Bronchial epithelial cell (primary cell): ENCODE results near the gene CCDC28B. TPM values are rescaled to one million over a fixed set of nuclear protein-coding genes. Genes with fewer than 3 reads are reported as not detected.
A peak's percentile ranks its signal among the peaks of the same experiment; 100 is the strongest.

ENCODE experiments used
- DNase-seq: peaks from one replicate; pipeline ENCODE4 v3.0.0-alpha.2; 2010; ENCODE audit warnings: low read depth
- FAIRE-seq: peaks from 2 replicates; lab custom pipeline; 2011; peaks lifted over from hg19 to GRCh38; lab: Jason Lieb, UNC
- H3K27me3 ChIP-seq: 2 replicates; pipeline ENCODE4 v1.5.1; 2011; ENCODE audit warnings: low read length; ENCODE audit not compliant: control insufficient read depth, insufficient read depth
- H3K36me3 ChIP-seq: 2 replicates; pipeline ENCODE4 v1.5.1; 2011; ENCODE audit warnings: low read length; ENCODE audit not compliant: control insufficient read depth, insufficient read depth
- H3K4me3 ChIP-seq: 2 replicates; pipeline ENCODE4 v1.5.1; 2011; ENCODE audit warnings: mild to moderate bottlenecking, low read depth, low read length, control low read depth
- total RNA-seq: library from RNA; depleted of rRNA; stranded (reverse); fragments of >200 nt; gene quantifications from 2 replicates; pipeline ENCODE4 v1.2.1, GENCODE V29; 2014
- TF ChIP-seq, protein P1 (sequence below): IDR thresholded peaks from 2 replicates; pipeline ENCODE4 v1.5.1; 2011; ENCODE audit warnings: mild to moderate bottlenecking, moderate library complexity, low read length, control low read depth, inconsistent platforms; ENCODE audit not compliant: insufficient read depth, severe bottlenecking

Gene CCDC28B
- total RNA-seq, 1 donor from 2014 or later, result 2.9 TPM

DNA sequence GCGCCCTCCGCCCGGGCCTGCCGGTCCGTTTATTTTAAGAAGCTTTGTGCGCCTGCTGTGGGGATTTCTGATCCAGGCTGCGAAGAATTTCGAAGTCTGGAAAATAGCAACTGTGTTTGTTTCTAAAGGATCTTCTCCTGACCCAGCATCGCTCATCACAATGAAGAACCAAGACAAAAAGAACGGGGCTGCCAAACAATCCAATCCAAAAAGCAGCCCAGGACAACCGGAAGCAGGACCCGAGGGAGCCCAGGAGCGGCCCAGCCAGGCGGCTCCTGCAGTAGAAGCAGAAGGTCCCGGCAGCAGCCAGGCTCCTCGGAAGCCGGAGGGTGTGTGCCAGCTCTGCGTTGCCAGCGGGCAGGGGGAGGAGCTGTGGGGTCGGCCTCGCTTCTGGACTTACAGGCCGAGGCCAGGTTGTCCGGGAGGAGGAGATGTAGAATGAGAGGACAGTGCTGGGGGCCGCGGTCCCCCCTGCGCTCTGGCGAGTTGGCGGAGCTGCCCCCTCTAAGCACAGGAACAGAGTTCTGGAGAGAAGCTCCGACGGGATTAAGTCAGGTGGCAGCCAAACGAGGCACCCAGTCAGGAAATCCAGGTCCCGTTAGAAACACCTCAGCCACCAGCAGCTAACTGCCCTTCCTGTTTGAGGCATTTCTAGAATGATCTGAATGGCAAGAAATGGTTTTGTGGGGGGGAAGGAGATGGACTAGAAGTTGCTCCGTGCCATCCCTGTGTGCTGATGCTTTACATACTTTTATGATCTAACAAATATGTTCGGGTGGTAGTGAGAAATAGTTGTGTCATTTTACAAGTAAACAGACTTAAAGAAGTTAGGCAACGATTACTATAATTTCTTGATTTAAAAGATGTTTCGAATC lies 20.0 kb upstream of the CCDC28B start:
- Histone ChIP-seq H3K4me3 (peak overlapping the region; percentile 49), H3K27me3 (no peaks in the 10 kb centered on the region), H3K36me3 (peaks cover 16% of the 10 kb centered on the region)
- peak; percentile 23 for DNase-seq
- TF ChIP-seq, protein P1, sequence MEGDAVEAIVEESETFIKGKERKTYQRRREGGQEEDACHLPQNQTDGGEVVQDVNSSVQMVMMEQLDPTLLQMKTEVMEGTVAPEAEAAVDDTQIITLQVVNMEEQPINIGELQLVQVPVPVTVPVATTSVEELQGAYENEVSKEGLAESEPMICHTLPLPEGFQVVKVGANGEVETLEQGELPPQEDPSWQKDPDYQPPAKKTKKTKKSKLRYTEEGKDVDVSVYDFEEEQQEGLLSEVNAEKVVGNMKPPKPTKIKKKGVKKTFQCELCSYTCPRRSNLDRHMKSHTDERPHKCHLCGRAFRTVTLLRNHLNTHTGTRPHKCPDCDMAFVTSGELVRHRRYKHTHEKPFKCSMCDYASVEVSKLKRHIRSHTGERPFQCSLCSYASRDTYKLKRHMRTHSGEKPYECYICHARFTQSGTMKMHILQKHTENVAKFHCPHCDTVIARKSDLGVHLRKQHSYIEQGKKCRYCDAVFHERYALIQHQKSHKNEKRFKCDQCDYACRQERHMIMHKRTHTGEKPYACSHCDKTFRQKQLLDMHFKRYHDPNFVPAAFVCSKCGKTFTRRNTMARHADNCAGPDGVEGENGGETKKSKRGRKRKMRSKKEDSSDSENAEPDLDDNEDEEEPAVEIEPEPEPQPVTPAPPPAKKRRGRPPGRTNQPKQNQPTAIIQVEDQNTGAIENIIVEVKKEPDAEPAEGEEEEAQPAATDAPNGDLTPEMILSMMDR, result no peak
- no peak for FAIRE-seq

DNA sequence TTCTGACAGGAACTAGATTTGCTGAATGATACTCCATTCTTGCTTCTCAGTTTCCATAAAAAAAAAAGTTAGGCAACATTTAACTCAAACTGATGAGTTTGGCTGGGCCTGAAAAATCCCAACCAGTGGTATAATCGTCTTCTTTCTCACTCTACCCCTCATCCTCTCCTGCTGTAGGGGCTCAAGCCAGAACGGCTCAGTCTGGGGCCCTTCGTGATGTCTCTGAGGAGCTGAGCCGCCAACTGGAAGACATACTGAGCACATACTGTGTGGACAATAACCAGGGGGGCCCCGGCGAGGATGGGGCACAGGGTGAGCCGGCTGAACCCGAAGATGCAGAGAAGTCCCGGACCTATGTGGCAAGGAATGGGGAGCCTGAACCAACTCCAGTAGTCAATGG lies 19.3 kb upstream of the CCDC28B start:
- Histone ChIP-seq H3K4me3 (no peak overlapping the region), H3K36me3 (peaks cover 17% of the 10 kb centered on the region), H3K27me3 (no peaks in the 10 kb centered on the region)
- TF ChIP-seq, protein P1, result no peak
- FAIRE-seq (no peak), DNase-seq (no peak)

DNA sequence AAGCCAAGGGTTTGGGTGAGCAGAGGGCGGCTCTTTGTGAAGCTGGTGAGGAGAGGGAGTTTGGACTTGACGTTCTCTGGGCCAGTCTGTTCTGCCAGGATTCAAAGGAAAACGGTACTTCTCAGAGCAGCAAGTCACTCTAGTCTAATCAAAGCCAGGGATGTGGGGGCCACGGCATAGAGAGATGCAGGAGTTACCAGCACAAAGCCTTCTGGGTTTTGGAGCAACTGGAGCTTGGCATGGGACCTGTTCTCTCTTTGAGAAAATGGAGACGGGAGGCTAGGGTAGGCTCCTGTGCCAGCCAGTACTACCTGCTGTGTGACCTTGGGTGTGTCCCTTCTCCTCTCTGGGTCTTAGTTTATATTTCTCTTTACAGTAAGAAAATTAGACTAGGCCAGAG lies 18.8 kb upstream of the CCDC28B start:
- H3K36me3 ChIP-seq, result peaks cover 18% of the 10 kb centered on the region
- TF ChIP-seq, protein P1, result no peak
- DNase-seq (no peak), FAIRE-seq (no peak)
- no peak overlapping the region for H3K4me3 ChIP-seq
- no peaks in the 10 kb centered on the region for H3K27me3 ChIP-seq

DNA sequence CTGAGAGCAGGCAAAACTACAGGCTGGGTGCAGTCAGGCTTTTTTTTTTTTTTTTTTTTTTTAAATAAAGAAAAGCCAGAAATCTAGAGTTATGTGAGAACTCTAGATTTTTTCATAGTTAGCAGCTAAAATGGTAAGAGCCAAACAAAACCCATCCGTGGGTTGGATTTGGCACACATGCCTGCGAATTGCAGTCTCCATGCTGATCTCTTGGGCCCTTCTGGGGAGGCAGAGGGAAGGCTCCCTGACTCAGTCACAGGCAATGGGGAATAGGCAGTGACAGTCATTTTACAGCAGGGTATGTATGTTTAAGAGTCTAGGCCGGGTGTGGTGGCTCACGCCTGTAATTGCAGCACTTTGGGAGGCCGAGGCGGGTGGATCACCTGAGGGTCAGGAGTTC lies 18.3 kb upstream of the CCDC28B start:
- peaks cover 19% of the 10 kb centered on the region for H3K36me3 ChIP-seq
- TF ChIP-seq, protein P1, result no peak
- H3K4me3 ChIP-seq, result no peak overlapping the region
- FAIRE-seq (no peak), DNase-seq (no peak)
- H3K27me3 ChIP-seq, result no peaks in the 10 kb centered on the region

DNA sequence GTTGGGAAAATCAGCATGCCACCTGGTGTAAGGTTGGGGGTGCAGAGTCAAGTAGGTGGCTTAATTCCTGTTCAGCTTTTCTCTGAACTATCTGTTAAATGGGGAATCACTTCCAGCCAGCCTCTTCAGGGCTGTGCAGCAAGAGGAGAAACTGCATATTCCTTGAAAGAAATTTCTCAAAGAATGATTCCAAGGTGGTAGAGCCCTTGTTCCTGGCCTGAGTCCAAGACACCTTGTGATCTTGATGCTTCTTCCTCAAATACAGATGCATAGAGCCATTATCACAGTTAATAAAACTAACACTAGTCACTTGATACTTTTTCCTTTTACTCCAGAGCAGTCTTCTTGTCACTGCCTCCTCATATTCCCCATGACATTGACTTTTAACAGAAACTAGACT lies 15.7 kb upstream of the CCDC28B start:
- TF ChIP-seq, protein P1, result no peak
- no peak for FAIRE-seq
- Histone ChIP-seq H3K4me3 (no peak overlapping the region), H3K36me3 (peaks cover 34% of the 10 kb centered on the region), H3K27me3 (no peaks in the 10 kb centered on the region)
- DNase-seq, result no peak
